Occipital lobe (tissue), 3 donors: ENCODE measurements around the gene IL12B. TPM values are rescaled to one million over a fixed set of nuclear protein-coding genes. Genes with fewer than 3 reads are reported as not detected.
"Not testable (repeated sequence)": the region's sequence is repeated elsewhere in the genome, so short reads cannot be mapped to it uniquely, and the experiment has no call there.

ENCODE experiments used
- DNase-seq: peaks from one replicate; lab custom pipeline; 2025; lab: John Stamatoyannopoulos, UW
- small RNA-seq: library from RNA; depleted of rRNA; stranded (forward); fragments of <200 nt; gene quantifications from one replicate; pipeline ENCODE3, GENCODE V24; 2014
- total RNA-seq: library from RNA; depleted of rRNA; stranded (reverse); fragments of >200 nt; gene quantifications from one replicate; pipeline ENCODE4 v1.2.3, GENCODE V29; 2014

IL12B gene
- total RNA-seq, 1 donor from 2014 or later = not detected

DNA sequence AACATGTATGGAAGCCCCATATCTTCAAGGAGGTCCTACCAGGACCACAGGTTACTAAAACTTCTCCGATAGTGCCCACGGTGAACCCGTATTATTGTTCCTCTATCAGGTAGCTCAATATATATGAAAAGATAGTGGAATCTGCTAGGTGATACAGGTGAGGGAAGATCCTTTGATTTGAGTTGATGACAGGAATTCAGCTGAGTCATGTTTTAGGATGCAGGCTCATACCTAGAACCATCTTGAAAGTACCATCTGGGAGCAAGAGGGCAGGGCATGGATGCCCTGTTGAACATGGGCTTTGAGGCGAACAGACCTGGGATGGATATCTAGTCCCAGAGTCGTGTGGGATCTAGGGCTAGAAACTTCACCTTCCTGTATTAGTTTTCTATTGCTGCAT, 35.4 kb downstream of the IL12B start:
- DNase-seq = no peak

DNA sequence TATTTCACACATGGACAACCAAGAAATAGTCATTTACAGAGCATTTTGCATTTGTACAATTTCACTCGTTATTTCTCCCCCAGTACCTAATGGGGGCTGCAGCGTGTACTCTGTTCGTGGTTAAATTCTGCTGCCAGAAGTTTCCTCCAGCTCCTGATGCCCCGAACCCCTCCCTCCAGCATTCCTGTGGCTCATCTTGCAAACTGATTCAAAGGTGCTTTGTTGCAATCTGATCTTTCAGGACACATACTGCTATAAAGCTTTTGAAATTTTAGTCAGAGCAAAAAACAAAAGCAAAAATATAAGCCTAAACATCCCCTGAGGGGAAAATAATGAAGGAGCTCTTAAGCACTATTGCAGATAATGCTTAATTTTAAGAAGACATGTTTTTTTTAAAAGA, 39.5 kb downstream of the IL12B start:
- no peak for DNase-seq

DNA sequence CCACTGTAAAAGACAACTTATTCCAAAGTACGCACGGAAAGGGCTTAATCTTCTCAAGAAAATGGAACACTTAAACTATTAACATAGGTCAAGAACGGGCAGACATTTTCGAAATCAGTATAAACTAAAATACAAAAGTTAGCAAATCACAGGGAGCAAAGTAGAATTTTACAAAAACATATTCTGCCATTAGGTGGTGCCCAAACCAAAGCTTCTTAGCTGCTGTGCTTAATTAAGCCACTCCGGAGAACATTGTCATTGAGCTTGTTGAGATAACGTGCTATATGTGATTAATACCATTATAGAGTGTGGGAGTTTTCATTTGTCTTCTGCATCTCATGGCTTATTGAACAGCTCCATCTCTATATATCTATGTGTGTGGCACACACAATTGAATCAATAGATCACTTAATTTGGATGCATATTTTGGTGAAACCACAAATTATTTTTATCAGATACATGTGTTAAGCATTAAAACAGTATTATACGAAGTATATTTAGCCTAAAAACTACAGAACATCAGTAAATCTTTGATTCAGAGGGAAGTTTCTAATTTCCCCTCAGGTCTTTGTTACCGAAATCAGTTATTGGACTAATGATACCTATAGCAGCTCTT, 43.8 kb downstream of the IL12B start:
- no peak for DNase-seq

DNA sequence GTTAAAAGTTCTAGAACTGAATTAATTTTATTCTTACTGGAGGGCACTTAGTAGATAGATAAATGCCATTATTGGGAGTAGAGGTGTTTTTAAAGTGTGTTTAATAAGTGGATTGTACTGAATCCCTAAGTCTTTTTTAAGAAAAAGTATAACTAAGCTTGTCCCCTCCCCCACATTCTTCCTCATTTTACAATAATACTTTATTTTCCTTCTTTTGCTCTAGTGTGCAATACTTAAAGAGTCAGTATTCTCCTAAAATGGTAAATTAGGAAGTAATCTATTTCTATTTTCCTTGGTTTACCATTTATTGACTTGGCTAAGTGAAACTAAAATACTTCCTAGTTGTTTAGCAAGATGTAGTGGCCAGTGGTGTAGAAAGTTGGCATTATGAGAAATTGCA, 55.6 kb downstream of the IL12B start:
- DNase-seq = no peak

DNA sequence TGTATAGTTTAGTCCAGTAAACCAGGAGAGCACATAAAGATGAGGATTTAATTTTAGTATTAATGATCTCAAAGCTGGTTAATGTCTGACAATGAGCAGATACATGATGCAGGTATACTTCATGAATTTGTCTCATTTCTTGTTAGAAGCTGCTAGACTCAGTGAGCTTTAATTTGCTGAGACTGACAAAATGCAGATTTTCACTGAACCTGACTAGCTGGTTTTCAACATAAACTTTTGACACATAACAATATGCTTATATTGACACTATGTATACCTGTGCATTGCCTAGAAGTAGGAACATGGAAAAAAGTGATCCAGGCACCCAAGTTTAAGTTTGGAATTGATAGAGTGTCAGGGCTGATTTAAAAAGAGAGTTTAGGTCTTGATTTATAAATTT, 56.4 kb downstream of the IL12B start:
- DNase-seq = no peak

DNA sequence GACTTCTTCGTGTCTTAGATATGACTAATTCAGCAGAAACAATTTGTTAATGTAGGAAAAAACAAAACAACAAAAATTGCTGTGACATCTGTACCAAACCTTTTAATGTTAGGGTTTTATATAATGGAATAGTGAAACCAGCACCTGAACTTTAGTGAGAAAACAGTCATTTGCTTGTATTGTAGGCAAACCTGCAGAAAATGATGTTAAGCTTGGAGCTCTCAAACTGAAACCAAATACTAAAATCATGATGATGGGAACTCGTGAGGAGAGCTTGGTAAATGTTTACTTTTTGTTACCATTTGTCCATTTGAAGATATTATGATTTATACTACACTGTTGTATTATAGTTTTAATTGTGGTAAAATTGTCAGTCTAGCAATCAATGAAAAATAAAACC, 60.6 kb downstream of the IL12B start:
- no peak for DNase-seq

DNA sequence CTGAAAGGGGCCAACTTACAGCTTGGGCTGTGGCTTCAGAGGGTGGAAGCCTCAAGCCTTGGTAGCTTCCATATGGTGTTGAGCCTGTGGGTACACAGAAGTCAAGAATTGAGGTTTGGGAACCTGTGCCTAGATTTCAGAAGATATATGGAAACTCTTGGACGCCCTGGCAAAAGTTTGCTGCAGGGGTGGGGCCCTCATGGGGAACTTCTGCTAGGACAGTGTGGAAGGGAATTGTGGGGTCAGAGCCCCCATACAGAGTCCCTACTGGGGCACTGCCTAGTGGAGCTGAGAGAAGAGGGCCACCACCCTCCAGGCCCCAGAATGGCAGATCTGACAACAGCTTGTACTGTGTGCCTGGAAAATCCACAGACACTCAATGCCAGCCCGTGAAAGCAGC, 63.5 kb downstream of the IL12B start:
- not testable (repeated sequence) for DNase-seq

Small RNAs within 50 kb of the gene (small RNA-seq; reads per million reads assigned to genes)
- not detected for gene RNU4ATAC2P

Other genes starting within 250 kb of the IL12B start
- gene EBF1, start 230.6 kb downstream of the IL12B start, total RNA-seq = 3.0 TPM
- 128 TPM for gene RNF145, start 120.9 kb downstream of the IL12B start, total RNA-seq
- gene UBLCP1, start 67.2 kb downstream of the IL12B start, total RNA-seq = 14.0 TPM